Neutrophil (primary cell): ENCODE data around the gene NUAK2.

Source experiments
- H3K27ac ChIP-seq: fragments of 200-600 bp; sonication (generic); 2 replicates; pipeline ENCODE4 v1.5.1; 2016; ENCODE audit warnings: mild to moderate bottlenecking, moderate library complexity
- H3K27me3 ChIP-seq: fragments of 200-600 bp; sonication (generic); 2 replicates; pipeline ENCODE4 v1.6.0; 2016; ENCODE audit warnings: mild to moderate bottlenecking
- H3K36me3 ChIP-seq: fragments of 200-600 bp; sonication (generic); 2 replicates; pipeline ENCODE4 v1.5.1; 2017
- H3K4me1 ChIP-seq, 2 experiments: fragments of 200-600 bp in 1 of 2; sonication (generic) in 1 of 2; 1 replicate in 1 of 2; 2 replicates in 1 of 2; pipeline versions ENCODE4 v1.5.1 to v1.6.1; 2013 to 2016; ENCODE audit warnings: low read depth in 1 of 2, low read length in 1 of 2, mild to moderate bottlenecking in 1 of 2, moderate library complexity in 1 of 2; ENCODE audit not compliant: control insufficient read depth in 1 of 2, insufficient read depth in 1 of 2
- H3K4me3 ChIP-seq, 2 experiments: fragments of 200-600 bp in 1 of 2; sonication (generic) in 1 of 2; 1 replicate in 1 of 2; 2 replicates in 1 of 2; pipeline ENCODE4 v1.5.1; 2013 to 2016; ENCODE audit warnings: low read depth in 1 of 2, low read length in 1 of 2, mild to moderate bottlenecking in 1 of 2, moderate library complexity in 1 of 2
- H3K9me3 ChIP-seq: fragments of 200-600 bp; sonication (generic); 2 replicates; pipeline ENCODE4 v1.5.1; 2016
- TF ChIP-seq, protein P1 (sequence below): fragments of 200-600 bp; sonication (generic); IDR thresholded peaks from 2 replicates; pipeline ENCODE4 v1.5.1; 2016; ENCODE audit warnings: antibody characterized with exemption

Gene NUAK2

DNA sequence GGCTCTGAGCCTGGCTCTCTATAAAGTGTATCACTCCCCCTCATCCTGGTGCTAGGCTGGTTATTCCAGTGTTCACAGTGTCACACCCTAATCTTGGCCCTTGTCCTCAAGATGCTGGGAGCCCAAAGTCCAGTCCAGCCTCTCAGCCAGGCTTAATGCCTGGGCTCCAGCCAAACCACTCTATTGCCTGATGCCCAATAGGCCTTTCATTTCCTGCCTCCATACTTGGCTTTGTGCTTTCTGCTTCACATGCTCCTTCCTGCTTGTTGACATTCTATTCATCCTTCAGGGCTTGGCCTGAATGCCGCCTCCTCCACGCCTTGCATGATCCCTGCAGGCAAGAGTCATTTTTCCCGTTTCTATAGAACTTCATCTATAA lies 33.5 kb upstream of the NUAK2 start:
- H3K27me3 ChIP-seq: peaks cover 41% of the 10 kb centered on the region

DNA sequence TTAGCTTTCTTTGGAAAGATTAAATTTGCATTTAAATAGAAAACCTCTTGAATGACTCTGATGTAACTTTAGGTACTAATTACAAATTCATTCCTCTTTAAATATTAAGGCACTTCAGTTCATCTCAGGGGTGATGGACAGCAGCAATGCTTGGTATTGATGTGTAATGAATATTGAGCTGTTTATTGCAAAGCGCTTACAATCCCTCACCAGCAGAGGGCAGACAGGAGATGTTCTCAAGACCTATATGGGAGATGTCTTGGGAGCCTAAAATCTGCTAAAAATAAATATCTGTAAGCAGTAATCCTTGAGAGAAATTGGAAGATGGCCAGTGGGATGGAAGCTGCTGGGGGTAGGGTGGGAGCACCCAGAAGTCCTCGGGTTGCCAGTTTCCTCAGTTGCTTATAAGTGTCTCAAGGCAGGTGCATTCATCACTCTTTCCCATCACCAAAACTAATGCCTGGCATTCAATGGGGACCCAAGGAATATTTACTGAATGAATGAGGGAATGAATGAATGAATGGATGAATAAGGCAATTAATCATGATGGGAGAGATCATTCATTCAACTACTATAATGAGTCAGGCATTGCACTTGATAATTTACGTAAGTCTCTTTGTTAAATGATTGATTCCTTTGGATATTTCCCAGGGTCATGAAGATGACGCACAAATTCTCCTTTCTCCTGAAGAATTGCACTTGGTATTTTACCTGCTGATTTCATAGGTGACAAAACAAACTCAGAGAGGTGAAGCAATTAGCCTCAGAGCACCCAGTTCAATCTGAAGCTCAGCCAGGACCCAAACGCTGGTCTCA lies 32.9 kb upstream of the NUAK2 start:
- peaks cover 38% of the 10 kb centered on the region for H3K27me3 ChIP-seq
- TF ChIP-seq, protein P1, sequence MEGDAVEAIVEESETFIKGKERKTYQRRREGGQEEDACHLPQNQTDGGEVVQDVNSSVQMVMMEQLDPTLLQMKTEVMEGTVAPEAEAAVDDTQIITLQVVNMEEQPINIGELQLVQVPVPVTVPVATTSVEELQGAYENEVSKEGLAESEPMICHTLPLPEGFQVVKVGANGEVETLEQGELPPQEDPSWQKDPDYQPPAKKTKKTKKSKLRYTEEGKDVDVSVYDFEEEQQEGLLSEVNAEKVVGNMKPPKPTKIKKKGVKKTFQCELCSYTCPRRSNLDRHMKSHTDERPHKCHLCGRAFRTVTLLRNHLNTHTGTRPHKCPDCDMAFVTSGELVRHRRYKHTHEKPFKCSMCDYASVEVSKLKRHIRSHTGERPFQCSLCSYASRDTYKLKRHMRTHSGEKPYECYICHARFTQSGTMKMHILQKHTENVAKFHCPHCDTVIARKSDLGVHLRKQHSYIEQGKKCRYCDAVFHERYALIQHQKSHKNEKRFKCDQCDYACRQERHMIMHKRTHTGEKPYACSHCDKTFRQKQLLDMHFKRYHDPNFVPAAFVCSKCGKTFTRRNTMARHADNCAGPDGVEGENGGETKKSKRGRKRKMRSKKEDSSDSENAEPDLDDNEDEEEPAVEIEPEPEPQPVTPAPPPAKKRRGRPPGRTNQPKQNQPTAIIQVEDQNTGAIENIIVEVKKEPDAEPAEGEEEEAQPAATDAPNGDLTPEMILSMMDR: peak; percentile 64
- H3K4me3 ChIP-seq: no peak overlapping the region

More for the DNA sequence above, 33.5 kb upstream of the NUAK2 start:
- Histone ChIP-seq H3K4me1 (no peaks in the 10 kb centered on the region), H3K36me3 (no peaks in the 10 kb centered on the region), H3K4me3 (no peak overlapping the region), H3K9me3 (no peaks in the 10 kb centered on the region), H3K27ac (no peak overlapping the region)
- TF ChIP-seq, protein P1: no peak

DNA sequence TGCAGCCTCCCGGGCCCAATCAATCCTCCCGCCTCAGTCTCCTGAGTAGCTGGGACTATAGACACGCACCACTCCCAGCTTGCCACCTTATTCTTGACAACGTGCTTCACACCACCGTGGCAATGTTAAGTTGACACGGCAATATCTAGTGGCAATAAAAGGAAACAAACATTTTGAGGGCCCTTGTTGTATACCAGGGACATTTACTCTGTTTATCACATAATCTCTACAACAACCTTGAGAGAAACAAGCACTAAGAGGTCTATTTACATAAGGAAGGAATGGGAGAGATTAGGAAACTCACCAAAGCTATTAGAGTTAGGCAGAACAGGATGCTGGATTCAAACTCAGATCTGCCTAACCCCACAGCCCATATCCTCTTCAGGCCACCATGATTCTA lies 32.1 kb upstream of the NUAK2 start:
- H3K4me1 ChIP-seq: no peaks in the 10 kb centered on the region
- H3K4me3 ChIP-seq: no peak overlapping the region
- peaks cover 38% of the 10 kb centered on the region for H3K27me3 ChIP-seq
- H3K9me3 ChIP-seq: no peaks in the 10 kb centered on the region
- H3K27ac ChIP-seq: no peak overlapping the region
- no peaks in the 10 kb centered on the region for H3K36me3 ChIP-seq
- TF ChIP-seq, protein P1: no peak

More for the DNA sequence above, 32.9 kb upstream of the NUAK2 start:
- no peak overlapping the region for H3K27ac ChIP-seq
- no peaks in the 10 kb centered on the region for H3K9me3 ChIP-seq
- no peaks in the 10 kb centered on the region for H3K4me1 ChIP-seq
- no peaks in the 10 kb centered on the region for H3K36me3 ChIP-seq

DNA sequence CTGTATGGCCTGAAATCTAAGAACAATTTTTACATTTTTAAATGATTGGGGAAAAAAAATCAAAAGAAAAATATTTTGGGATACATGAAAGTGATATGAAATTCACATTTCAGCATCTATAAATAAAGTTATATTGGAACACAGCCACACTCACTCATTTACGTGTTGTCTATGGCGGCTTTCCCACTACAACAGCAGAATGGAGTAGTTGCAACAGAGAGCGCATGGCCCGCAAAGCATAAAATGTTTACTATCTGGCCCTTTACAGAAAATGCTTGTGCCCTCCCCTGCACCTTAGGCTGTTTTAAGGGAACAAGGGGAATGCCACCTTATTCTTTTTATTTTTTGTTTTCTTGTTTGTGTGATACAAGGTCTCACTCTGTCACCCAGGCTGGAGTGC lies 31.6 kb upstream of the NUAK2 start:
- TF ChIP-seq, protein P1: no peak
- Histone ChIP-seq H3K27me3 (peaks cover 39% of the 10 kb centered on the region), H3K36me3 (no peaks in the 10 kb centered on the region), H3K4me3 (no peak overlapping the region), H3K9me3 (no peaks in the 10 kb centered on the region), H3K27ac (no peak overlapping the region), H3K4me1 (no peaks in the 10 kb centered on the region)

DNA sequence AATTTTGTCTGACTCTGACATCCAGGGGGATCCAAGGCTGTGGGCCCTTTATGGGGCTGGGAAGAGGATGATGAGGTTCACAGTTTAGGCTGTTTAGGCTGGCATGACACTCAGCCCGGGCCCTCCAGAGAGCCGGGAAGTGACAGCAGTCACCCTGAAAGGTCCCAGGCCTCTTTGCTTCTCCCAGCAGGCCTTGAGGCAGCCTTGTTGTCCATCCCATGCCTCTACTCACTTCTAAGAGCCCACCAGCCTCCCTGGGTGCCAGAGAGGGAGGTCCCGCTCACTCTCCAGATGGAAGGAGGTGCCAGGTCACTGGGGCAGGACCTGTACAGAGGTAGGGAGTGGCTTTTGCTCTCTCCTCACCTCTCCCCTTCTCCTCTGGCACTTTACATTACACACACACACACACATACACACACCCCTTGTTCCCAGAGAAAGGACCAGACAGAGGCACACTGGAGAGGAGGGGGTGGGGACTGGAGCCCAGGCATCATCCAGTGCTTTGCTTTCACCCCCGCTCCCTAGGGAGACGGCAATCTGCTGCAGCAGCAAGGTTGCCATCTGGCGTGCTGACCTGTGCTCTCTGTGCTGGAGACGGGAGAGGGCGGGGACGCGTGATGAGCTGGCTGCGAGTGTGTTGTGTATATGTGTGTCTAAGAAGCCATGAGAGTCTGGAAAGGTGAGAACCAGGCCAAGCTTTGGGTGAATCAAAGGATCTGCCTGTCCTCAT lies 30.6 kb upstream of the NUAK2 start:
- Histone ChIP-seq H3K36me3 (no peaks in the 10 kb centered on the region), H3K27ac (no peak overlapping the region), H3K9me3 (no peaks in the 10 kb centered on the region), H3K27me3 (peaks cover 39% of the 10 kb centered on the region), H3K4me3 (no peak overlapping the region), H3K4me1 (no peaks in the 10 kb centered on the region)
- TF ChIP-seq, protein P1: no peak
